Measurements from ENCODE around the gene ARSG. TPM values are rescaled to one million over a fixed set of nuclear protein-coding genes. Genes with fewer than 3 reads are reported as not detected.

ARSG gene
- polyA plus RNA-seq, 1 donor from 2014 or later: 16.9 TPM

DNA sequence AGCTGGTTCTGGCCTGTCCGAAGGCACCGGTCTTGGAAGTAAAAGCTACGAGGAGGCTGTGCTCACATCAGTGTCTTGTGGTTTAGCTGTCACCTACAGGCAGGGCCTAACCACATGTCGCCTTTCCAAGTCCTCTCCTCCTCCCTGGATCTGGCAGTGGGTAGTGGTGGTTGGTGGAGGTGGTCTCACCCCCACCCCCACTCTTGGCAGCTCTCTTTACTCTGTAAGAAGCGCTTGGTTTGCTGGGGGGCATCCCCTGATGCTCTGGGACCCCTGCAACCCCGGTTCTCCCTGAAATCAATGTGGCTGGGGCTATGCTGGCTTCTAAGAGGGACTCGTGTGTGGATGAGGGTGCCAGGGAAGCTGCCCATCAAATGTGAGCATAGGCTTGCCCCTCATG lies 97.7 kb downstream of the ARSG start:
- H3K4me3 ChIP-seq (ENCODE audit: low read length): no peak overlapping the region
- no peaks in the 10 kb centered on the region for H4K20me1 ChIP-seq (ENCODE audit: insufficient read depth)
- no peaks in the 10 kb centered on the region for H3K27me3 ChIP-seq (ENCODE audit: insufficient read depth, low read depth, low read length)
- no peaks in the 10 kb centered on the region for H3F3A ChIP-seq (ENCODE audit: insufficient read depth, low read length, poor library complexity, severe bottlenecking)
- no peaks in the 10 kb centered on the region for H3K9me2 ChIP-seq (ENCODE audit: insufficient read depth, low read length)
- no peak overlapping the region for H3K27ac ChIP-seq (ENCODE audit: low read length)
- no peak overlapping the region for H2AFZ ChIP-seq (ENCODE audit: low read depth, low read length)
- TF ChIP-seq, protein P1, sequence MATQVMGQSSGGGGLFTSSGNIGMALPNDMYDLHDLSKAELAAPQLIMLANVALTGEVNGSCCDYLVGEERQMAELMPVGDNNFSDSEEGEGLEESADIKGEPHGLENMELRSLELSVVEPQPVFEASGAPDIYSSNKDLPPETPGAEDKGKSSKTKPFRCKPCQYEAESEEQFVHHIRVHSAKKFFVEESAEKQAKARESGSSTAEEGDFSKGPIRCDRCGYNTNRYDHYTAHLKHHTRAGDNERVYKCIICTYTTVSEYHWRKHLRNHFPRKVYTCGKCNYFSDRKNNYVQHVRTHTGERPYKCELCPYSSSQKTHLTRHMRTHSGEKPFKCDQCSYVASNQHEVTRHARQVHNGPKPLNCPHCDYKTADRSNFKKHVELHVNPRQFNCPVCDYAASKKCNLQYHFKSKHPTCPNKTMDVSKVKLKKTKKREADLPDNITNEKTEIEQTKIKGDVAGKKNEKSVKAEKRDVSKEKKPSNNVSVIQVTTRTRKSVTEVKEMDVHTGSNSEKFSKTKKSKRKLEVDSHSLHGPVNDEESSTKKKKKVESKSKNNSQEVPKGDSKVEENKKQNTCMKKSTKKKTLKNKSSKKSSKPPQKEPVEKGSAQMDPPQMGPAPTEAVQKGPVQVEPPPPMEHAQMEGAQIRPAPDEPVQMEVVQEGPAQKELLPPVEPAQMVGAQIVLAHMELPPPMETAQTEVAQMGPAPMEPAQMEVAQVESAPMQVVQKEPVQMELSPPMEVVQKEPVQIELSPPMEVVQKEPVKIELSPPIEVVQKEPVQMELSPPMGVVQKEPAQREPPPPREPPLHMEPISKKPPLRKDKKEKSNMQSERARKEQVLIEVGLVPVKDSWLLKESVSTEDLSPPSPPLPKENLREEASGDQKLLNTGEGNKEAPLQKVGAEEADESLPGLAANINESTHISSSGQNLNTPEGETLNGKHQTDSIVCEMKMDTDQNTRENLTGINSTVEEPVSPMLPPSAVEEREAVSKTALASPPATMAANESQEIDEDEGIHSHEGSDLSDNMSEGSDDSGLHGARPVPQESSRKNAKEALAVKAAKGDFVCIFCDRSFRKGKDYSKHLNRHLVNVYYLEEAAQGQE (IDR thresholded peaks at IDR 0.05; ENCODE audit: borderline replicate concordance): no peak
- no peak for TF ChIP-seq EP300 (conservative IDR thresholded peaks at IDR 0.05; ENCODE audit: poor library complexity, severe bottlenecking)
- TF ChIP-seq POLR2AphosphoS5 (IDR thresholded peaks at IDR 0.05): no peak
- no peak for TF ChIP-seq SMC3 (conservative IDR thresholded peaks at IDR 0.05; ENCODE audit: poor library complexity)
- no peak for TF ChIP-seq TAF1 (IDR thresholded peaks at IDR 0.05; ENCODE audit: low read depth)
- no peak for TF ChIP-seq EZH2 (IDR thresholded peaks at IDR 0.05; ENCODE audit: borderline replicate concordance, insufficient read depth, low read length, poor library complexity, severe bottlenecking)
- no peak for TF ChIP-seq MXI1 (conservative IDR thresholded peaks at IDR 0.05; ENCODE audit: poor library complexity, severe bottlenecking)
- no peak for TF ChIP-seq RAD21 (conservative IDR thresholded peaks at IDR 0.05)
- TF ChIP-seq, protein P2, sequence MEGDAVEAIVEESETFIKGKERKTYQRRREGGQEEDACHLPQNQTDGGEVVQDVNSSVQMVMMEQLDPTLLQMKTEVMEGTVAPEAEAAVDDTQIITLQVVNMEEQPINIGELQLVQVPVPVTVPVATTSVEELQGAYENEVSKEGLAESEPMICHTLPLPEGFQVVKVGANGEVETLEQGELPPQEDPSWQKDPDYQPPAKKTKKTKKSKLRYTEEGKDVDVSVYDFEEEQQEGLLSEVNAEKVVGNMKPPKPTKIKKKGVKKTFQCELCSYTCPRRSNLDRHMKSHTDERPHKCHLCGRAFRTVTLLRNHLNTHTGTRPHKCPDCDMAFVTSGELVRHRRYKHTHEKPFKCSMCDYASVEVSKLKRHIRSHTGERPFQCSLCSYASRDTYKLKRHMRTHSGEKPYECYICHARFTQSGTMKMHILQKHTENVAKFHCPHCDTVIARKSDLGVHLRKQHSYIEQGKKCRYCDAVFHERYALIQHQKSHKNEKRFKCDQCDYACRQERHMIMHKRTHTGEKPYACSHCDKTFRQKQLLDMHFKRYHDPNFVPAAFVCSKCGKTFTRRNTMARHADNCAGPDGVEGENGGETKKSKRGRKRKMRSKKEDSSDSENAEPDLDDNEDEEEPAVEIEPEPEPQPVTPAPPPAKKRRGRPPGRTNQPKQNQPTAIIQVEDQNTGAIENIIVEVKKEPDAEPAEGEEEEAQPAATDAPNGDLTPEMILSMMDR (IDR thresholded peaks at IDR 0.05; ENCODE audit: poor library complexity, severe bottlenecking): no peak
- H3K4me2 ChIP-seq (ENCODE audit: low read length): no peak overlapping the region
- no peaks in the 10 kb centered on the region for H3K9me3 ChIP-seq (ENCODE audit: low read length)
- H3K79me2 ChIP-seq (replicated peaks; ENCODE audit: insufficient read depth, low read length): no peaks in the 10 kb centered on the region
- no peak overlapping the region for H3K9ac ChIP-seq (ENCODE audit: low read length)
- H3K36me3 ChIP-seq (ENCODE audit: insufficient read depth, low read length): no peaks in the 10 kb centered on the region

DNA sequence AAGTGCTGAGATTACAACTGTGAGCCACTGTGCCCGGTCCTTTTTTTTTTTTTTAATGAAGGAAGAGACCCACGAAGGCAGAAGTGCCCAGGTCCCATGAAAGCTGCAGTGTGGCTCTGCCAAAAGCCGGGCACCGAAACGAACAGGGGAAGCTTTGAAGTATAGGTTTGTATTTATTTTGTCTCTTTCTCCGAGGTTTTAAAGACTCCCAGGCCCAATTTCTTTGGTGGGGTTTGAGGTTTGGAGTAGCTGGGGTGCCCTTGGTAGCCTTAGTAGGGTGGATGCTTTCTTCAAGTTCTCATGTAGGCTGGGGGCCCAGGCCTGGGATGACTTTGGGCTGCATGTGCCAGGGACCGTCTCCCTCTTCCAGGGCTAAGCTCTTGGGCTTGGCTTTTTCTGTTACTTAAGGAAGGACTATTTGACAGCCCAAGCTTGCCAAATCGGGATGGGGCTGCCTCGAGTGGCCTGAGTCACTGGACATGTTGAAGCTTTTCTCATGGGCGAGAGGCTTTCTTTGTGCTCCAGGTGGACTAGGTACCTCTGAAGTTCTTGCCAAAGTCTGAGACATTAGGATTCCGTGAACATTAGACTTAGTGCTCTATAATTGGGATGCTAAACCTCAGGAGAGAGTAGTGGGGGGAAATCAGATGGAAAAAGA lies 99.7 kb downstream of the ARSG start:
- H3K27ac ChIP-seq (ENCODE audit: low read length): no peak overlapping the region
- no peaks in the 10 kb centered on the region for H3K9me2 ChIP-seq (ENCODE audit: insufficient read depth, low read length)
- no peaks in the 10 kb centered on the region for H3K27me3 ChIP-seq (ENCODE audit: insufficient read depth, low read depth, low read length)
- no peaks in the 10 kb centered on the region for H3K9me3 ChIP-seq (ENCODE audit: low read length)
- no peaks in the 10 kb centered on the region for H3K79me2 ChIP-seq (replicated peaks; ENCODE audit: insufficient read depth, low read length)
- H3K9ac ChIP-seq (ENCODE audit: low read length): no peak overlapping the region
- no peaks in the 10 kb centered on the region for H3K36me3 ChIP-seq (ENCODE audit: insufficient read depth, low read length)
- H3K4me2 ChIP-seq (ENCODE audit: low read length): no peak overlapping the region
- no peak for TF ChIP-seq EP300 (conservative IDR thresholded peaks at IDR 0.05; ENCODE audit: poor library complexity, severe bottlenecking)
- no peak for TF ChIP-seq RAD21 (conservative IDR thresholded peaks at IDR 0.05)
- no peak for TF ChIP-seq EZH2 (IDR thresholded peaks at IDR 0.05; ENCODE audit: borderline replicate concordance, insufficient read depth, low read length, poor library complexity, severe bottlenecking)
- no peak for TF ChIP-seq TAF1 (IDR thresholded peaks at IDR 0.05; ENCODE audit: low read depth)
- TF ChIP-seq, protein P2 (IDR thresholded peaks at IDR 0.05; ENCODE audit: poor library complexity, severe bottlenecking): no peak
- TF ChIP-seq POLR2AphosphoS5 (IDR thresholded peaks at IDR 0.05): no peak
- TF ChIP-seq MXI1 (conservative IDR thresholded peaks at IDR 0.05; ENCODE audit: poor library complexity, severe bottlenecking): no peak
- TF ChIP-seq, protein P1 (IDR thresholded peaks at IDR 0.05; ENCODE audit: borderline replicate concordance): no peak
- no peak for TF ChIP-seq SMC3 (conservative IDR thresholded peaks at IDR 0.05; ENCODE audit: poor library complexity)
- H3K4me3 ChIP-seq (ENCODE audit: low read length): no peak overlapping the region
- no peaks in the 10 kb centered on the region for H3F3A ChIP-seq (ENCODE audit: insufficient read depth, low read length, poor library complexity, severe bottlenecking)
- no peaks in the 10 kb centered on the region for H4K20me1 ChIP-seq (ENCODE audit: insufficient read depth)
- H2AFZ ChIP-seq (ENCODE audit: low read depth, low read length): no peak overlapping the region
